Stomach smooth muscle (tissue), 2 donors: ENCODE measurements around the gene ELF1.

Experiments
- H3K27ac ChIP-seq: one replicate; pipeline ENCODE4 v1.7.0; 2013; ENCODE audit warnings: mild to moderate bottlenecking, low read length, inconsistent platforms
- H3K27me3 ChIP-seq, 2 donors: one replicate each; pipeline ENCODE4 v1.7.0; 2013; ENCODE audit warnings: low read length in 2 of 2; ENCODE audit not compliant: insufficient read depth in 2 of 2, control insufficient read depth in 1 of 2
- H3K36me3 ChIP-seq, 2 donors: one replicate each; pipeline ENCODE4 v1.7.0; 2013; ENCODE audit warnings: low read length in 2 of 2; ENCODE audit not compliant: control insufficient read depth in 2 of 2, insufficient read depth in 2 of 2
- H3K4me1 ChIP-seq: one replicate; pipeline ENCODE4 v1.7.0; 2013; ENCODE audit warnings: low read length; ENCODE audit not compliant: control insufficient read depth, insufficient read depth
- H3K4me3 ChIP-seq, 2 donors: one replicate each; pipeline ENCODE4 v1.7.0; 2013; ENCODE audit warnings: low read length in 2 of 2
- H3K9ac ChIP-seq, 2 donors: one replicate each; pipeline ENCODE4 v1.7.0; 2013; ENCODE audit warnings: low read length in 2 of 2, mild to moderate bottlenecking in 1 of 2
- H3K9me3 ChIP-seq, 2 donors: one replicate each; pipeline ENCODE4 v1.7.0; 2013; ENCODE audit warnings: low read length in 2 of 2; ENCODE audit not compliant: control insufficient read depth in 2 of 2
- donor health status: healthy.
- donor health status: Pancreatic carcinoma.

ELF1 gene

GRCh38 chr13:40993987-40994386, 25.1 kb downstream of the ELF1 start:
- Histone ChIP-seq H3K36me3 (no peaks in the 10 kb centered on the region), H3K9ac (no peak overlapping the region), H3K4me3 (no peak overlapping the region), H3K9me3 (no peaks in the 10 kb centered on the region), H3K27ac (no peak overlapping the region), H3K27me3 (no peaks in the 10 kb centered on the region), H3K4me1 (no peaks in the 10 kb centered on the region)

GRCh38 chr13:40992678-40993518, 26.2 kb downstream of the ELF1 start:
- no peak overlapping the region for H3K27ac ChIP-seq
- H3K4me3 ChIP-seq: no peak overlapping the region
- H3K27me3 ChIP-seq: no peaks in the 10 kb centered on the region
- no peak overlapping the region for H3K9ac ChIP-seq
- H3K4me1 ChIP-seq: no peaks in the 10 kb centered on the region
- no peaks in the 10 kb centered on the region for H3K9me3 ChIP-seq
- no peaks in the 10 kb centered on the region for H3K36me3 ChIP-seq

DNA sequence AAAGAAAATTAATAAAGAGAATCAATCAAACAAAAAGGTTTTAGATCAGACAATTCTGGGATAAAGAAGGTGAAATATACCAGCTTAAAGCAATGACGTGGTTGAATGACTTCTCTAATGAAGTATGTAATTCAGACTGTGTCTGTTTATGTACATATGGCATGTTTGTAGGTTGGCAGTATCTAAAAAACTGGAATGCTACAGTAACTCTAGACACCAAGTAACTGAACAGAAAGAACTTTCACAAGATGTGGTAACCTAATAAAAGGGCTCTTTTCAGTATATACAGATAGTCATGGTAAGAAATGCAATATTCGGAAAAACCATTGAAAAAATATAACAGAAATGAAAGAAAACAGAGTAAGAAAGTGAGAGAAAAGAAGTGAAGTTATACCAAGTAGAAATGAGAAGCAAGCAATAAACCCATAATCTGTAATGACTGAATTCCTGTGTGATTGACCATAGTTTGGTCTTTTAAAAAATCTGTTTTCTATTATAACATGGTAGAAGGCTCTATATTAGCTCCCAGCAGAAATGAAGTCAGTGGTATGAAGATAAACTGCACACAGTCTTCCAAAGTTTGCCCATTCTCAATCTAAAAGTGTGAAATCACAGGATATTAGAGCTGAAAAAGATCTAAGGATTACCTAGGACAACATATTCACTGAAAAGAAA, 31.4 kb downstream of the ELF1 start:
- no peak overlapping the region for H3K4me3 ChIP-seq
- peaks cover 8% of the 10 kb centered on the region for H3K4me1 ChIP-seq
- no peak overlapping the region for H3K9ac ChIP-seq
- H3K36me3 ChIP-seq: no peaks in the 10 kb centered on the region
- no peaks in the 10 kb centered on the region for H3K9me3 ChIP-seq
- H3K27me3 ChIP-seq: no peaks in the 10 kb centered on the region
- H3K27ac ChIP-seq: no peak overlapping the region

GRCh38 chr13:40986101-40986856, 32.8 kb downstream of the ELF1 start:
- Histone ChIP-seq H3K4me1 (peaks cover 8% of the 10 kb centered on the region), H3K4me3 (peak overlapping the region in 1 of 2 donors; percentile 26), H3K27ac (no peak overlapping the region), H3K9ac (no peak overlapping the region), H3K9me3 (no peaks in the 10 kb centered on the region), H3K27me3 (no peaks in the 10 kb centered on the region), H3K36me3 (no peaks in the 10 kb centered on the region)

- Histone ChIP-seq H3K36me3 (no peaks in the 10 kb centered on the region), H3K27me3 (no peaks in the 10 kb centered on the region), H3K4me1 (peaks cover 8% of the 10 kb centered on the region), H3K4me3 (peak overlapping the region in 1 of 2 donors; percentile 39), H3K27ac (no peak overlapping the region), H3K9ac (no peak overlapping the region), H3K9me3 (no peaks in the 10 kb centered on the region)
These were observed 33.6 kb downstream of the ELF1 start for GRCh38 chr13:40985381-40986100.

GRCh38 chr13:40984668-40985366, 34.3 kb downstream of the ELF1 start:
- Histone ChIP-seq H3K9me3 (no peaks in the 10 kb centered on the region), H3K9ac (peak overlapping the region in 1 of 2 donors; percentile 14), H3K27ac (no peak overlapping the region), H3K27me3 (no peaks in the 10 kb centered on the region), H3K36me3 (no peaks in the 10 kb centered on the region), H3K4me3 (peak overlapping the region; percentile 39 to 47), H3K4me1 (peaks cover 8% of the 10 kb centered on the region)

- Histone ChIP-seq H3K27me3 (no peaks in the 10 kb centered on the region), H3K9me3 (no peaks in the 10 kb centered on the region), H3K36me3 (no peaks in the 10 kb centered on the region), H3K4me1 (peaks cover 8% of the 10 kb centered on the region), H3K4me3 (peak overlapping the region; percentile 39 to 47), H3K9ac (no peak overlapping the region), H3K27ac (no peak overlapping the region)
These were observed 35.1 kb downstream of the ELF1 start for GRCh38 chr13:40983725-40984667.

GRCh38 chr13:40983259-40983658, 35.9 kb downstream of the ELF1 start:
- no peak overlapping the region for H3K9ac ChIP-seq
- H3K4me1 ChIP-seq: peaks cover 8% of the 10 kb centered on the region

DNA sequence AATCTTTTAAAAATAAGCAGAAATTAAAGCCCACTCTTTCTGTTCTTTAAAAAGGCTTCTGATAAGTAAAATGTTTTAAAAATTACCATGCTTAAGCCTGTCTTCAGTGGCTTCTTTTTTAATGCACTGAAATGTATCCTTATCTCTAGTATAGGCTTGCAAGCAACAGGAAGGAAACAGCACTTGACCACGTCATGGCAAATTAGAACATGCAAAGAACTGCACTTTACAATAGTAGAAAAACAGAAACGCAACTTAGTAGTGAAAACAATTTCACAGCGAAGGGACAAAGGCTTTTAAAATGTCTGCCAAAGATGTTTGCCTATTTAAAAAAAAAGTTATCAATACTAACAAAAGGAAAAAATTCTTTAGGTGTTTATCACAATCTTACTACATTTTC, 36.3 kb downstream of the ELF1 start:
- no peaks in the 10 kb centered on the region for H3K9me3 ChIP-seq
- no peak overlapping the region for H3K9ac ChIP-seq
- H3K36me3 ChIP-seq: no peaks in the 10 kb centered on the region
- H3K27ac ChIP-seq: no peak overlapping the region
- peaks cover 8% of the 10 kb centered on the region for H3K4me1 ChIP-seq
- H3K4me3 ChIP-seq: no peak overlapping the region
- no peaks in the 10 kb centered on the region for H3K27me3 ChIP-seq

More at GRCh38 chr13:40983259-40983658, 35.9 kb downstream of the ELF1 start:
- H3K27ac ChIP-seq: no peak overlapping the region
- no peaks in the 10 kb centered on the region for H3K9me3 ChIP-seq
- H3K36me3 ChIP-seq: no peaks in the 10 kb centered on the region
- H3K4me3 ChIP-seq: no peak overlapping the region
- H3K27me3 ChIP-seq: no peaks in the 10 kb centered on the region
